NCI-H524 treated with DMSO at 0.1 percent for 48 hours (cell line): ENCODE results near the gene AFG3L2.

Experiments
- DNase-seq: peaks from one replicate; lab custom pipeline; 2025; lab: John Stamatoyannopoulos, UW

The AFG3L2 gene

GRCh38 chr18:12324991-12325725, 51.9 kb downstream of the AFG3L2 start:
- no peak for DNase-seq

DNA sequence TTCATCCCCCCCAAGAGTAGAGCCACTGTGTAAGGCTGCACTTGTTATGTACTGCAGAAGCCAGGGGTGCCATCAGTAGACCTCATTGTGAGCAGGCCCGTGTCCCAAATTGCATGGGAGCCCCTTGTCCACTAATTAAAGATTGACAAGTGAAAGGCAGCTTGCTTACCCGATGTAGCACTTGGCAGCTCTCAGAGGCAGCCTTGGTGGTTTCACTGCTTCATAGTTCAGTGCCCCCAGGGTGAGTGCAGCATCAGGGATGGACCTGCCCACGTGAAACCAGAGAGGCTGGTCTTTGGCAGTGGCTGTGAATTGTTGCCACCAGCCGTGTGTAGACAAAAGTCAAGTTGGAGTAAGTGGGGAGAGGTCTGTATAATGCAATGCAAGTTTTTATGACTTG, 55.7 kb downstream of the AFG3L2 start:
- DNase-seq, result no peak

DNA sequence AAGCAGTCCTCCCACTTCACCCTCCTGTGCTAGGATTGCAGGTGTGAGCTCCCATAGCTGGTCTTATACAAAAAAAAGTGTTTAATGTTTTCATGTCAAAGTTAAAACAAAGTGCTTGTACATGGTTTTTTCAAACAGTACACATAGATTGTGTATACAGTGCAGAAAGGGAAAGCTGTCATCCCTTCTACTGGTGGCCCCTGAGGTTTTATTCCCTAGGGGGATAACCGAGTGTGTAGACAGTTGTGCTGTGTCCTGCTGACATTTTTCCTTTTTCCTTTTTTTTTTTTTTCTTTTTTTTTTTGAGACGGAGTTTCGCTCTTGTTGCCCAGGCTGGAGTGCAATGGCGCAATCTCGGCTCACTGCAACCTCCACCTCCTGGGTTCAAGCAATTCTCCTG, 58.2 kb downstream of the AFG3L2 start:
- no peak for DNase-seq

DNA sequence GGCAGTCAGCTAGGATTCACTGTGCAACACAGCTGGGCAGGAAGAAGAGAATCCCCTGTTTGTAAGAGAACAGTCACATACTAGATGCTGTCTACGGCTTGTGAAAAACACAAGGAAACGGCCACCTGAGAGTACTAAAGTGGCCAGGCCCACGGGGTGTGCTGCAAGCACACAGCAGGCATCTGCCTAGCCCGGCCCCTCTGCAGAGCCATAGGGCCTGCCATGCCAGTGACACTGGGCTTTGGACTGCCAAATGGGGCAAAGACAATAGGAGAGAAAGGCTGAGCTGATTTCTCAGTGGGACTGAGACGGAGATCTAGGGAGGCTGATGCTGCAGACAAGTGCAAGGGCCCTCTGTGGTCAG, 58.7 kb downstream of the AFG3L2 start:
- DNase-seq, result no peak

- no peak for DNase-seq
Observed at GRCh38 chr18:12317664-12318333, 59.2 kb downstream of the AFG3L2 start.

DNA sequence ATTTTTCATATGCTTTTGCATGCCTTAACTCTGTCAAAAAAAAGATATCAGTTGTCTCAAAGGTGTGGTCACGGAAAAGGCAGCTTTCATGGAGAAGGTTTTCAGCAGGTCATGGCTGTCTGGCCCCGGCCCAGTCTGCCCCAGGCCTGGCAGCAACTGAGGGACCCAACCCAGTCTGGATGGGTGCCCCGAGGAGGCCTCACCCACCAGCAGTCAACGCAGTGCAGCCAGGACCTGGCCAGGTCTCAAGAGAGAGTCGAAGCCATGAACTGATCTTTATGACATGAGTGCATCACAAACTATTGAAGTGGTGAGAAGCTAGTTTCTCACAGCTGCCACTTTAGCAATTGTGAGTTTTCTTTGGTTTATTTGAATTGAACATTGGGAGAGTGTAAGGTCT, 61.1 kb downstream of the AFG3L2 start:
- no peak for DNase-seq

DNA sequence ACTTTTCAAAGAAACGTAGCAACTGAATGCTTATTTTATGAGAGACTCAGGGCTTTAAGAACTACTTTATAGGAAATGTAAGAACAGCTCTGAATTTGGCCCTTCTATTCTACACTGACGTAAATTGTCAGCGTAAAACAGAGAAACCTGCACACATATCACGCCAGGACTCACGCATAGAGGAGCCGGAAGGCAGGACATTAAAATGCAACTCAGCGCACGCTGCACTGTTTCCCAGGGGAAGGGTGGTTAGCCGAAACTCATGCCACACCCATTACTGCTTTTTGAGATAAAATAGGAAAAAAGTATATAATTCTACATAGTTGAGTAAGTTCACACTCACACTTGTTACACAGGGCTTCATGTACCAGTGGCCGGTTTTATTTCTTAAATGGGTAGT, 61.5 kb downstream of the AFG3L2 start:
- no peak for DNase-seq

DNA sequence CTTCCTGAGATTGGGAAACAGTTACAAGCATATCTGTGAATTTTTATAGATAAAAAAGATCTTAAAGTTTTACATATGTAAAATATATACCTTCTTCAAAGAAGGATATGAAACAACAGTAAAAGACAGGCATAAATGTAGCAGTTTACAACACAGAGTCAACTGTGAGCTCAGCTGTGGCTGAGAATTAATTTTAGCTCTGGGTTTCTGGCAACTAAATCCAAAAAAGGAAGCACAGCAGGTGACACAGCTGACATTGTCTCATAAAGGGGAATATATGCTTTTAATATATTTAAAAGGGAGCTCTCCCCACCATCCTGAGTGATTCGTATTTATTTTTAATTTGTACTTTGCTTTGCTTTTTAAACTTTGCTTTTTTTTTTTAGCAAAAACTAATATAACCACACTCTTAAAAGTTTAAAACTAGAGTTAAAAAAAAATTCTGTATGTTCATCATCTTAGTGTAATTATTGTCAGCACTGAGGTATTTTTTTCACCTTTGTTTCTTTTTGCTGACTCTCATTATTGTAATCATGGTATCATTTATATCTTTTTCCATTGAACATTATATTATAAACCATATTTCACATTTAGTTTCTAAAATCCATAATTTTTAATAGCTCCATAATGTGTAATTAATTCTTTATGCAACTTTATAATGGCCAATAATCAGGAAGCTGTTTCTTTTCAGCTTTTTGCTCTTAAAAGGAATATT, 62.3 kb downstream of the AFG3L2 start:
- no peak for DNase-seq

DNA sequence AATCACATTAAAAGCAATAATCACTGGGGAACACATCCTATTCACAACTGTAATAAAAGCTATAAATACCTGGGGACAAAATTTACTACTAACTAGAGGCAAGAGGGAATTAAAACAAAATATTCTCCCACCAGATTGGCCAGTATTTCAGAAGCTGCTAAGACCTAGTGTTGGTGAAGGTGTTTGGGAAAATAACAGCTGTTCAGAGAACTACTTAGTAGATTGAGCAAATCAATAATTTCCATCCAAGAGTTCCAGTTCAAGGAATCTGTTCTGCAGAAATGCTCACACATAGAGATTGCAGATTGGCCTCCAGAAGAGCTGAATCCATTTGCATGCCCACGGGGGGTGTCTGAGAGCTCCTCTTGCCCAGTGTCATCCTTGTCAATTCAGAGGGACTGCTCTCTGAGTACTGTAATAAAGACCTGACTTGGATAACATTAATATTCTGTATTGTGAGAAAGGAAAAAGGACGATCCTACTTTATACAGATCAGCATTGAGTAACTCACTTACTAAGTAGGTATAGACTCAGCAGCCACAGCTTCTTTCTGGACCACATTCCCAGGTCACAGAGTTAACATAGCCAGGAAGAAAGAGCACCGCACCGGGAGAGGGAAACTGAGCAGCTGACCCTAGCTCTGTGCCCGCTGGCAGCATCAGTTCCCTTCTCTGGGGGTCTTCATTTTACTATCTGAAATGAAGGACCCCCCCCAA, 63.3 kb downstream of the AFG3L2 start:
- no peak for DNase-seq

GRCh38 chr18:12312976-12313375, 64.1 kb downstream of the AFG3L2 start:
- no peak for DNase-seq

DNA sequence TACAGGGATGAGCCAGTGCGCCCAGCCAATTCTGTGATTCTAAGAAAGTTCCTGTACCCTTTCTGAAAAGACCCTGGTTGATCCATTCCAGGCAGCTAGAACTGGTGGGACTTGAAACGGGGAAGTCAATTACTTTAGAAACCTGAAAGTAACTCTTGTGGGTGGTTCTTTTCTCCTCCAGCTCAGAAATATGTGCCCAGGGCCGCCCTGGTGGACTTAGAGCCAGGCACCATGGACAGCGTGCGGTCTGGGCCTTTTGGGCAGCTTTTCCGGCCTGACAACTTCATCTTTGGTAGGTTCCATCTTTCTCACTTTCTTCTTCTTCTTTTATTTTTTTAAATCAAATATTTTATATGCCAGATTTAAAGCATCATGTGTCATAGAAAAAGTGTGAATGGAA, 66.3 kb downstream of the AFG3L2 start:
- no peak for DNase-seq

- DNase-seq, result no peak
Observed at GRCh38 chr18:12309683-12310198, 67.3 kb downstream of the AFG3L2 start.

- DNase-seq, result no peak
Observed at GRCh38 chr18:12308386-12309100, 68.5 kb downstream of the AFG3L2 start.

DNA sequence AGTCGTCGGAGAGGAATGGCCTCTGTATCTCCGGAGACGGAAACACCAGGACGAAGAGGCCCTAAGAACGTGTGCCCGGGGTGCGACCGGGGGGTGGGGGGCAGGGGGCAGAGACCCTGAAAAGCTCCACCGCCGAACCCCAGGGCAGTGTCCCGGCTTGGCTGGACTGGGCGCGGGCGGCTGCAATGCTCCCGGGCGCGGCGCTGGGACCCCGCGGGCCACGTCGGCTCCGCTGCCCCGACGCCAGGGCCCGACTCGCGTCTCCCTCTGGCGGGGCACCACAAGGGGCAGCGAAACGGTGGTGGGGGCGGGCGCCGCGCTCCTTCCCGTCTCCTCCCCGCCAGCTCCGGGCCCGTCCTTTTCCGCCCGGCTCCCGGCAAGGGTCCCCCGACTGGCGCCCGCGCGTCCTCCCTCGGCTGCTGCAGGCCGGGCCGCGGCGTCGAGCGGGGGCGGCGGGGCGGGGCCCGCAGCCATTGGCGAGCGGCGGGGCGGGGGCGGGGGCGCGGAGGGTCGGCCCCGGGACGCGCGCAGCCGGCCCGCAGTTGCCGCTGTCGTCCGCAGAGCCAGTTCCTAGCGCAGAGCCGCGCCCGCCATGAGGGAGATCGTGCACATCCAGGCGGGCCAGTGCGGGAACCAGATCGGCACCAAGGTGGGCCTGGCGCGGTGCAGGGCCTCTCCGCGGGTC, 69.2 kb downstream of the AFG3L2 start, which contains the start of gene TUBB6:
Gene TUBB6 (plus strand): TSS at position 541 of the 685 bp plus-strand sequence. CDS start 52 bp downstream, at position 593.
- DNase-seq, result no peak

DNA sequence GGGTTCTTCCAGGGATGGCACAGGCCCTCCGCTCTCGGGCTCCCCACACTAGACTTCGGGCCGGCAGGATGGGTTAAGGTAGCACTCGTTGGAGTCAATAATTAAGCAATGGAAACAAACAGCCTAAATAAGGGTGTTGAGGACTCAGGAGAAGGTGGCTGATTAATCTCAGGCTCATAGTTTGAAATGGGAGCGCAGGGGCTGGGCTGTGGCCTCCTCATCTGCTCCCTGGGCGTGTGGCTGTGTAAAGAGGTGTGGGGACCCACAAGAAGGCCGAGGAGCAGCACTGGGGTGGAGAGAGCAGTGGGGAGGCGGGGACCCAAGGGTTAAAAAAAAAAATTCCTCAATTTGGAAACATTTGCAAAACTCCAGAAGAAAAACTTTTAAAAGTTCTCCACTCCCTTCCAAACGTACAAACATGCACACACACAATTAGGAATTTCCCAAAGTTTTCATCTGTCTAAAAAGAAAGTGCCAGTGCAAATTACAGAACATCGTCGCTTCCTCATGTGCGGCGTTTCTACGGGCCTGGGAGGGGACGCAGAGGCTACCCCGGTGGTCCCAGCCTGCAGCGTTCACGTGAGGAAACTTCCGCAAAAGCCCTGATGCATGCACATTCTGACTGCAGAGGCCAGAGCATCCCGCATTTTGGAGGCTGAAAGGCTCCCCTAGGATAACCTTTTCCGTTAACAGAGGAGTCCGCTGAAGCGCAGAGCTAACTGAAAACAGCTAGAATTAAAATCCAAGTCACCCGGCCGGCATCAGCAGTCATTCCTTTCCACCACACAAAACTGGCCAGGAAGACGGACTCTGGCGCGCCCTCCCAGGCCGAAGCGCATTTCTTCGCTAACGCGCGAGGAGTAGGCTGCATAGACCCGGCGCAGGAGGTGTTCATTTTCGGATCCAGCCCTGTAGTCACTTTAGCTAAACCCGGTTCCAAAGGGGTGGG, 70.0 kb downstream of the AFG3L2 start:
- no peak for DNase-seq

- DNase-seq, result no peak
Observed at GRCh38 chr18:12305930-12306629, 70.9 kb downstream of the AFG3L2 start.

DNA sequence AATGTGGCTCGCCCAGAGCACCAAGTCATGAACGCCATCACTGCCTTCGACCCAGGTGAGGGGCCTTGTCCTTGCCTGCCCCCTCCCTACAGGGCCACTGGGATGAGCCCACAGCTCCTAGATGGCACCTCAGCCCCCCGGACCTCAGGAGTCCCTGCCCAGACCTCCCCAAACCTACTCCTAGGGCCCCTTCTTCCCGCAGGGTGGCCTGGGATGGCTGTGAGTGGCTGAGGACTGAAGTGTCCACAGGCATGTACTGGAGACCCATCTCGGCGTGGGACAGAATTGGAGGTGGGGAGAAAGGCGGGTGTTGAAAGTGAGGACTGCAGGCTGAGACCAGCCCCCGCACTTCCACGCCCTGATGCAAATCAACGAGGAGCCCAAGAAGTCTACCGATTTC, 71.8 kb downstream of the AFG3L2 start:
- no peak for DNase-seq

DNA sequence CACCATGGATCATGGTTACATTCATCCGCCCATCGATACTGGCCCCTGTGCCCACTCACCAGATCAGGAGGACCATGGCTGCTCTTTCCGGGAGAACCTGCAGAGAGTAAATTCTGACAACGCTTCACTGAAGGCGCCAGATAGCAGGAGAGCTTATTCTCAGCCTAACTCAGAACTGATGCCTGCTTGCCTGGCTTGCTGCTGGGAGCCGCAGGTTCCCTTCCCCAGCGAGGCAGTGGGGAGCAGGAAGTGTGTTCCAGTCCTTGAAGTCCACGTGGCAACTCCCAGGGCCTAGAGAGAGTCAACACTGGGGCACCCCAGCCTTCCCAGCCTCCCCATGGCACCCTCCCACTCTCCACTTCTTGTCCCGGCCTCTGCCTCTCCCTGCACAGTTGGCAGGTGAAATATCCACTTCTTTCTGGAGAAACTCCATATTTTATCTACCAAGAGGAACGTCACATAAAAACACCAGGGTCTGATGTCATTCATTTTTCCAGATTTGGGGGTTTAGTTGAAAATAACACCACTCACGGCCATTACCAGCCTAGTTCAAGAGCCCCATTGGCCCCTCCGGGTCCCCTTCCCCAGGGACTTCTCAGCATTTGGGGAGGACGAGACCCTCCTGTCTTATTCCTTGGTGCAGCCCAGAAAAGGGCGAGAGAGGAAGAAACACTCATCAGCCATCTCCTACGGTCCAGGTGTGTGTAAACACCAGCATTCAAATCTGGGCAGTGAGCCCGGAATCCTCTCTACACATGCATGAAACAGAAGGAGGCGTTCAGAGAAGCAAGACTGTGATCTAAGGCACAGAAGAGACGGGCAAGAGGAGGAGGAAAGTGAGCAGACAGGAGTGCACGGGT, 72.4 kb downstream of the AFG3L2 start:
- no peak for DNase-seq
